Measurements from ENCODE around the gene EPHA1. TPM values are rescaled to one million over a fixed set of nuclear protein-coding genes. Genes with fewer than 3 reads are reported as not detected.

The EPHA1 gene
- total and polyA plus RNA-seq, 8 donors = 4.7 to 31.9 (median 10.0) TPM

GRCh38 chr7:143360788-143361551 lies 47.7 kb downstream of the EPHA1 start:
- H3K9me3 ChIP-seq = no peaks in the 10 kb centered on the region
- peaks cover 17 to 19% (median 18%) of the 10 kb centered on the region in 4 donors for H3K4me1 ChIP-seq
- H3K27me3 ChIP-seq = peaks cover 12 to 64% (median 35%) of the 10 kb centered on the region in 3 donors
- H3K36me3 ChIP-seq = no peaks in the 10 kb centered on the region
- H3K4me3 ChIP-seq = peak overlapping the region in 3 of 4 donors; percentile 58 to 82 (median 75)
- intact Hi-C loops (cut with DNase I; ENCODE audit: low total_unique reads) = no loop called here
- 32 to 40% (median 37%) methylated on average over 19 of the region's 19 CpGs for WGBS, 5 donors
- DNase-seq = peak in 1 of 2 donors; percentile 38
- TF ChIP-seq EP300 (IDR thresholded peaks at IDR 0.05) (no peak), CTCF (IDR thresholded peaks at IDR 0.05) (no peak), POLR2A (IDR thresholded peaks at IDR 0.05) (no peak), POLR2AphosphoS5 (IDR thresholded peaks at IDR 0.05) (no peak)
- H3K27ac ChIP-seq = no peak overlapping the region

- Histone ChIP-seq H3K36me3 (no peaks in the 10 kb centered on the region), H3K27me3 (peaks cover 12 to 72% (median 35%) of the 10 kb centered on the region in 3 donors), H3K9me3 (no peaks in the 10 kb centered on the region), H3K4me3 (no peak overlapping the region), H3K27ac (no peak overlapping the region), H3K4me1 (peaks cover 17 to 19% (median 18%) of the 10 kb centered on the region in 4 donors)
- intact Hi-C loops (cut with DNase I; ENCODE audit: low total_unique reads) = no loop called here
- no peak for DNase-seq
- WGBS, 5 donors = 67 to 77% (median 73%) methylated on average over 8 to 11 of the region's 11 CpGs
- TF ChIP-seq EP300 (IDR thresholded peaks at IDR 0.05) = no peak
- no peak for TF ChIP-seq POLR2AphosphoS5 (IDR thresholded peaks at IDR 0.05)
- no peak for TF ChIP-seq CTCF (IDR thresholded peaks at IDR 0.05)
- no peak for TF ChIP-seq POLR2A (IDR thresholded peaks at IDR 0.05)
Observed at GRCh38 chr7:143359771-143360353, 48.8 kb downstream of the EPHA1 start.

- Histone ChIP-seq H3K36me3 (no peaks in the 10 kb centered on the region), H3K4me1 (peaks cover 17 to 19% (median 18%) of the 10 kb centered on the region in 4 donors), H3K27ac (no peak overlapping the region), H3K4me3 (no peak overlapping the region), H3K27me3 (peaks cover 12 to 64% (median 32%) of the 10 kb centered on the region in 3 donors), H3K9me3 (no peaks in the 10 kb centered on the region)
- 80 to 90% (median 85%) methylated on average over 6 to 12 of the region's 12 CpGs for WGBS, 5 donors
- no peak for TF ChIP-seq EP300 (IDR thresholded peaks at IDR 0.05)
- no peak for TF ChIP-seq POLR2AphosphoS5 (IDR thresholded peaks at IDR 0.05)
- no peak for TF ChIP-seq CTCF (IDR thresholded peaks at IDR 0.05)
- no peak for TF ChIP-seq POLR2A (IDR thresholded peaks at IDR 0.05)
- intact Hi-C loops (cut with DNase I; ENCODE audit: low total_unique reads) = no loop called here
- no peak for DNase-seq
Observed at GRCh38 chr7:143358626-143359025, 50.0 kb downstream of the EPHA1 start.

- H3K4me1 ChIP-seq = peaks cover 5% of the 10 kb centered on the region in 4 donors
- H3K36me3 ChIP-seq = no peaks in the 10 kb centered on the region
- WGBS, 5 donors = 93 to 96% (median 95%) methylated on average over 13 of the region's 13 CpGs
- H3K27ac ChIP-seq = no peak overlapping the region
- no peak for DNase-seq
- peaks cover 2 to 53% (median 12%) of the 10 kb centered on the region in 3 donors for H3K27me3 ChIP-seq
- intact Hi-C loops (cut with DNase I; ENCODE audit: low total_unique reads) = no loop called here
- H3K9me3 ChIP-seq = no peaks in the 10 kb centered on the region
- TF ChIP-seq EP300 (IDR thresholded peaks at IDR 0.05) = no peak
- no peak for TF ChIP-seq POLR2A (IDR thresholded peaks at IDR 0.05)
- TF ChIP-seq POLR2AphosphoS5 (IDR thresholded peaks at IDR 0.05) = no peak
- no peak for TF ChIP-seq CTCF (IDR thresholded peaks at IDR 0.05)
- H3K4me3 ChIP-seq = no peak overlapping the region
Observed at GRCh38 chr7:143356414-143357050, 52.1 kb downstream of the EPHA1 start.
